ENCODE data around the gene DDX25.
A peak's percentile ranks its signal among the peaks of the same experiment; 100 is the strongest.

GRCh38 chr11:125923012-125923579 lies 18.8 kb downstream of the DDX25 start:
- TF ChIP-seq, protein P1, sequence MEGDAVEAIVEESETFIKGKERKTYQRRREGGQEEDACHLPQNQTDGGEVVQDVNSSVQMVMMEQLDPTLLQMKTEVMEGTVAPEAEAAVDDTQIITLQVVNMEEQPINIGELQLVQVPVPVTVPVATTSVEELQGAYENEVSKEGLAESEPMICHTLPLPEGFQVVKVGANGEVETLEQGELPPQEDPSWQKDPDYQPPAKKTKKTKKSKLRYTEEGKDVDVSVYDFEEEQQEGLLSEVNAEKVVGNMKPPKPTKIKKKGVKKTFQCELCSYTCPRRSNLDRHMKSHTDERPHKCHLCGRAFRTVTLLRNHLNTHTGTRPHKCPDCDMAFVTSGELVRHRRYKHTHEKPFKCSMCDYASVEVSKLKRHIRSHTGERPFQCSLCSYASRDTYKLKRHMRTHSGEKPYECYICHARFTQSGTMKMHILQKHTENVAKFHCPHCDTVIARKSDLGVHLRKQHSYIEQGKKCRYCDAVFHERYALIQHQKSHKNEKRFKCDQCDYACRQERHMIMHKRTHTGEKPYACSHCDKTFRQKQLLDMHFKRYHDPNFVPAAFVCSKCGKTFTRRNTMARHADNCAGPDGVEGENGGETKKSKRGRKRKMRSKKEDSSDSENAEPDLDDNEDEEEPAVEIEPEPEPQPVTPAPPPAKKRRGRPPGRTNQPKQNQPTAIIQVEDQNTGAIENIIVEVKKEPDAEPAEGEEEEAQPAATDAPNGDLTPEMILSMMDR (IDR thresholded peaks at IDR 0.05), result peak; percentile 78 to 88 (median 82)
- TF ChIP-seq EP300 (IDR thresholded peaks at IDR 0.05), result no peak
- no peak for TF ChIP-seq POLR2A (IDR thresholded peaks at IDR 0.05; ENCODE audit: low read depth)

All from esophagus muscularis mucosa (tissue), 4 donors.